RCC 7860 (cell line): ENCODE measurements around the gene C16orf87.

Experiments used
- DNase-seq: peaks from one replicate; pipeline ENCODE4 v3.0.0-alpha.2; 2015; ENCODE audit warnings: low spot score
- FAIRE-seq: peaks from 2 replicates; lab custom pipeline; 2012; peaks lifted over from hg19 to GRCh38; lab: Jason Lieb, UNC

Gene C16orf87

GRCh38 chr16:46844771-46845170, 13.8 kb upstream of the C16orf87 start:
- no peak for FAIRE-seq
- DNase-seq = no peak

GRCh38 chr16:46843898-46844642, 13.1 kb upstream of the C16orf87 start:
- FAIRE-seq = no peak
- no peak for DNase-seq

DNA sequence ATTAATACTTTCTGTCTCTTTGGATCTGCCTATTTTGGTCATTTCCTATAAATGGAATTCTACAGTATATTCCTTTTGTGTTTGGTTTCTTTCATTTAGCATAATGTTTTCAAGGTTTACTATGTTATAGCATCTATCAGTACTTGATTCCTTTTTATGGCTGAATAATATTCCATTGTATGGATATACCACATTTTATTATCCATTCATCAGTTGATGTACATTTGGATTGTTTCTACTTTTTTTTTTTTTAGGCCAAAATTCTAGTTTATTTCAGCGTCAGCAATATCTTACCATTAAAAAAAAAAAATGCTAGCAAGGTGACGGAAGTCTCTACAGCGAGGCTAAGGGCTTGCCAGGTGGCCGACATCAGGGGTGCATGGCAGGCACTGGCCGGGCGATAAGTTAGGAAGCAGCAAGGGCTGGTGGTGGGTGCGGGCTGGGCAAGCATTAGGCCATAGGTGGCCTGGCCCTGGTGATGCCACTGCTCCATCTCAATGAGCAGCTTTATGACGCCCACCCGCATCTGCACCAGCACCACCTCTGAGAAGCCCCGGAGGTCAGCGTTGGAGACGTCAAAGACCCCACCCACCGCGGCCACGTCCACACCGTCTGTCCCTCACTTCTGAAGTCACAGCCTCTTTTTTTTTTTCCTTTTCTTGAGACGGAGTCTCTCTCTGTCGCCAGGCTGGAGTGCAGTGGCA, 11.4 kb upstream of the C16orf87 start:
- FAIRE-seq = no peak
- no peak for DNase-seq

- no peak for DNase-seq
- FAIRE-seq = no peak
These were observed 9.0 kb upstream of the C16orf87 start for GRCh38 chr16:46839986-46840443.

DNA sequence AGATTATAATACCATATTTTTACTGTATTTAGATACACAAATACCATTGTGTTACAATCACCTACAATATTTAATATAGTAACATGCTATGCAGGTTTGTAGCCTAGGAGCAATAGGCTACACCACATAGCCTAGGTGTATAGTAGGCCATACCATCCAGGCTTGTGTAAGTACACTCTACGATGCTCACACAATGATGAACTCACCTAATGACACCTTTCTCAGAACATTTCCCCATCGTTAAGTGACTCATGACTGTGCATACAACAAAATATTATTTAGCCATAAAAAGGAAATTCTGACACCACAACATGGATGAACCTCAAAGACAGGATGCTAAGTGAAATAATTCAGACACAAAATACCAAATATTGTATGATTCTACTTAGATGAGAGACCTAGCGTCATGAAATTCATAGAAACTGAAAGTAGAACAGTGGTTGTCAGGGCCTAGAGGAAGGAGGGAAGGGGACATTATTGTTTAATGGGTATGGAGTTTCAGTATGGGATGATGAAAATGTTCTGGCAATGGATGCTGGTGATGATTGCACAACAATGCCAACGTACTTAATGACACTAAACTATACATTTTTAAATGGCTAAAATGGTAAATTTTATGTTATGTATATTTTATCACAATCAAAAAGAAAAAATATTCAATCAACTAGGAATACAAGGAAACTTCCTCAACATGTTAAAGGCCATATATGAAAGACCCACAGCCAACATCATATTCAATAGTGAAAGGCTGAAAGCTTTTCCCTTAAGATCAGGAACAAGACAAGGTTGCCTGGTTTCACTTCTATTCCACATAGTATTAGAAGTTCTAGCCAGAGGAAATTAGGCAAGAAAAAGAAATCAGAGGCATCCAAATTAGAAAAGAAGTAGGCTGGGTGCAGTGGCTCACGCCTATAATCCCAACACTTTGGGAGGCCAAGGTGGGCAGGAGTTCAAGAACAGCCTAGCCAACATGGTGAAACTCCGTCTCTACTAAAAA, 5.9 kb upstream of the C16orf87 start:
- no peak for FAIRE-seq
- DNase-seq = no peak

GRCh38 chr16:46833460-46833800, 2.5 kb upstream of the C16orf87 start:
- DNase-seq = no peak
- FAIRE-seq = peak; percentile 73

DNA sequence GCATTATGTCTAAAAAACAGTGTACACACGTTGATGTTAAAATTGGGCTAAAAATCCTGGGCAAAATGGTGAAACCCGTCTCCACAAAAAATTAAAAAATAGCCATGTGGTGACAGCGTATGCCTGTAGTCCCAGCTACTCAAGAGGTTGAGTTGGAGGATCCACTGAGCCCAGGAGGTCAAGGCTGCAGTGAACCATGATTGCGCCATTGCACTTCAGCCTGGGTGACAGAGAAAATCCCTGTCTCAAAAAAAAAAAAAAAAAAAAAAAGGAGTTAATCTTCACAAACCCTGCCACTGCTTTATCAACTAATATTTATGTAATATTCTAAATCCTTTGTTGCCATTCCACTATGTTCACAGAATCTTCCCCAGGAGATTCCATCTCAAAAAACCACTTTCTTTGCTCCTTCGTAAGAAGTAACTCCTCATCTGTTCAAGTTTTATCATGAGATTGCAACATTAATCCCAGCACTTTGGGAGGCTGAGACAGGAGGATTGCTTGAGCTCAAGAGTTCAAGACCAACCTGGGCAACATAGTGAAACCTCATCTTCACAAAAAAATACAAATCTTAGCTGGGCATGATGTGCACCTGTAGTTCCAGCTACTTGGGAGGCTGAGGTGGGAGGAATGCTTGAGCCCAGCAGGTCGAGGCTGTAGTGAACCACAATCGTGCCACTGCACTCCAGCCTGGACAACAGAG, 1.9 kb upstream of the C16orf87 start:
- DNase-seq = no peak
- FAIRE-seq = no peak

DNA sequence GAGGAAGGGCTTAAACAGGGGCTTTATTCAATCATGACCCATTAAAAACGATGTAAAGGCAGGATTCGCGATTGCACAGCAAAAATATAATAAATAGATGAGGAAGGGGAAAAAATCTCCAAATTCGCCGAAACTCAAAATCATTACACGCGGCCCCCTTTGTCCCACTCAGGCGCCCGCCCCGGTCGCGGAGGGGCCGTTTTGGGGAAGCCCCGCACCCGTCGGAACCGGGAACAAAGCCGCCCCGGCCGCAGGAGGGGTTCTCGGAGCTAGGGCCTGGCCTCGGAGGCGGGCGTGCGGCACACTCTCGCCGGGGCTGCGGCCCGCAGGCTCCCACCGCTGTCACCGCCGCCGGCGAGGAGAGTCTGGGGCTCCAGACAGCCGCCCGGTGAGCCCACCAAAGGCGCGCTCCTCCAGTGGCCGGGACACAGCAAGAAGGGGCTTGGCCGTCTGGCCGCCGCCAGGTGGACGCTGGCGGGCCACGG, 521 bp downstream of the C16orf87 start:
- FAIRE-seq = no peak
- DNase-seq = no peak

DNA sequence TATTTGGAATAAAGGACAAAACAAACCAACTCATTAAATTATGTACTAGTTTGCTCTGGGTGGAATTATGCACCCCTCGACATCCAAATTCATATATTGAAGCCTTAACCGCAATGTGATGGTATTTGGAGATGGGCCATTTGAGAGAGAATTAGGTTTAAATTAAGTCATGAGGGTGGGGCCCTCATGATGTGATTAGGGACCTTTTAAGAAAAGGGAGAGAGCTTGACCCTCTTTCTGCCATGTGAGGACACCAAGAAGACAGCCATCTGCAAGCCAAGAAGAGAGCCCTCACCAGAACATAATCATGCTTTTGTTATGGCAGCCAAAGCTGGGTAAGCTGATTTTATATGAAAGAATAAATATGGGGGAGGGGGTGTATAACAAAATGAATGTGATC, 2.0 kb downstream of the C16orf87 start:
- no peak for FAIRE-seq

DNA sequence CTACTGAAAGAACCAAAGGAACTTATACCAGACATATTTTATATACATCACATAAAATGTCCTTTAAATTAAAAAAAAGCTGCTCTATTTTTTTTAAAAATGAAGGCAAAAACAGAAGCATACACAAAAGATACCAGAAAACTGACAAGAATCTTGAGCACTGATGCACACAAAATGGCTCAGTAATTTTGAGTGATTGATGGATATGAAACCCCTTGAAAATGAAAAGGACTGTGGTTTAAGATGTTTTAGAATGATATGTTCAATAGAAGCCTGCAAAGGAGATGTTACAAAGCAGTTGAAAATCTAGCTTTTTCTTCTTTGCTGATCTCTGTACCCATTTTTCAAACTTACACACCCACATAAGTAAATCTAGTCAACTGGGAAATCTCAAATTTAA, 2.7 kb downstream of the C16orf87 start:
- no peak for FAIRE-seq
- DNase-seq = no peak

More for the DNA sequence above, 2.0 kb downstream of the C16orf87 start:
- DNase-seq = no peak

GRCh38 chr16:46826631-46827030, 4.3 kb downstream of the C16orf87 start:
- DNase-seq (no peak), FAIRE-seq (no peak)

- FAIRE-seq (no peak), DNase-seq (no peak)
These were observed 8.7 kb downstream of the C16orf87 start for GRCh38 chr16:46822270-46822669.

- DNase-seq (no peak), FAIRE-seq (peak; percentile 23)
These were observed 13.0 kb downstream of the C16orf87 start for GRCh38 chr16:46817961-46818360.

DNA sequence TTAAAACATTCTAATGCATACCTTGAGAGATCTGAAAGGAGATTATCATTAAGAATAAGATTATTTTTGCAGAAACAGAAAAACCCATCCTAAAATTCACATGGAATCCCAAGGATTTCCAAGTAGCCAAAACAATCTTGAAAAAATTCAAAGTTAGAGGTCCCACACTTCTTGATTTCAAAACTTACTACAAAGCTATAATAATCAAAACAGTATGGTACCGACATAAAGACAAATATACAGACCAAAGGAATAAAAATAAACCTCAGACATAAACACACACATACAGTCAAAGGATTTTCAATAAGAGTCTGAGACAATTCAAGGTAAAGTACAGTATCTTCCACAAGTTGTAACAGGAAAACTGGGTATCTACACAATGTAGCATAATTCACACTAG, 16.2 kb downstream of the C16orf87 start:
- no peak for FAIRE-seq
- no peak for DNase-seq

DNA sequence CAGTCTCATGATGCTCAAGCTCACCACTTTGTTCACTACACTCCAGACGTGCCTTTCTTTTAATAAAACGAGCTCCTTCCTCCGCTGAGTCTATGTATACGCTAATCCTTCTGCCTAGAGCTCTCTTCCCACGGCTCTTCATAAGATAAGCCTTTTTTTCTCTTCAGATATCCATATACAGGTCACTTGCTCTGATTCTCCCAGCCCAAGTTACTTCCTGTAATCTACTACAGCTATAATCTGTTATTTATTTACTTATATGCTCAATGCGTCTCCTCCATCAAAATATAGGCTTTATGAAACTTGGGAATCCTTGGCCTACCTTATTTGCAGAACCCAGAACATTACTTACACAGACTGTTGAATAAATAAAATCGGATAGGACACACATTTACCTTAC, 17.4 kb downstream of the C16orf87 start:
- no peak for FAIRE-seq
- no peak for DNase-seq

GRCh38 chr16:46812781-46813540, 18.0 kb downstream of the C16orf87 start:
- no peak for FAIRE-seq
- DNase-seq = no peak

DNA sequence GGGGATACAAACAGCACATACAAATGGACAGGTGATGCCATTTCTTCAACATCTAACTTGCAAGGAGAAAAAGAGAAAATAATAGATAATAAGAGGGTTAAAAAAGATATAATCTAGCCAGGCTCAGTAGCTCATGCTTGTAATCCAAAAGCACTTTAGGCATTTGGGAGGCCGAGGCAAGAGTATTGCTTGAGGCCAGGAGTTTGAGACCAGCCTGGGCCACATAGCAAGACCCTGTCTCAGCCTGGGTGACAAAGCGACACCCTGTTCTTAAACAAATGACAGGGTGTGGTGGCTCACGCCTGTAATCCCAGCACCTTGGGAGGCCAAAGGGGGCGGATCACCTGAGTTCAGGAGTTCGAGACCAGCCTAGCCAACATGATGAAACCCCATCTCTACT, 19.3 kb downstream of the C16orf87 start:
- DNase-seq = no peak
- FAIRE-seq = no peak

DNA sequence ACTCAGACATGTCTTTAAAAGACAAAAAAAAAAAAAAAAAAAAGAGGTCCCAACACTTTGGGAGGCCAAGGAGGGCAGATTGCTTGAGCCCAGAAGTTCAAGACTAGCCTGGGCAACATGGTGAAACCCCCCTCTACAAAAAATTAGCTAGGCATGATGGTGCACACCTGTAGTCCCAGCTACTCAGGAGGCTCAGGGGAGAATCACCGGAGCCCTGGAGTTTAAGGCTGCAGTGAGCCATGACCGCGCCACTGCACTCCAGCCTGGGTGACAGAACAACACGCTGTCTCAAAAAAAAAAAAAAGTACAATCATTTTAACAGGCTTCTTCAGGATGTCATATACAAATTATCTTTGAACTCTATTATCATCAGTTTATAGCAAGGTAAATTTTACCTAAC, 22.0 kb downstream of the C16orf87 start:
- FAIRE-seq (no peak), DNase-seq (no peak)

DNA sequence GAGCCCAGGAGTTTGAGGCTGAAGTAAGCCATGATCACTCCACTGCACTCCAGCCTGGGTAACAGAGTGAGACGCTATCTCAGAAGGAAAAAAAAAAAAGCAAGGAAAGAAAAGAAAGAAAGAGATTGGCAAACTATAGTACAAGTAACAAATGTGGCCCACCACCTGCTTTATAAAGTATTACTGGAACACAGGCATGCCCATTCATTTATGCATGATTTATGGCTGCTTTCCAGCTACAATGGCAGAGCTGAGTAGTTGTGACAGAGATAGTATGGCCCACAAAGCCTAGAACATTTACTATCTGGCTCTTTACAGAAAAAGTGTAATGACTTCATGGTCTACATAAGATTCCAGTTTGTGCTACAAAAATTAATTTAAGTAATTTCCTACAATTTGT, 23.6 kb downstream of the C16orf87 start:
- FAIRE-seq (no peak), DNase-seq (no peak)

GRCh38 chr16:46803373-46803772, 27.6 kb downstream of the C16orf87 start:
- FAIRE-seq (no peak), DNase-seq (no peak)
